Ovary (tissue), 3 donors: ENCODE data around the gene TMC6.

ENCODE experiments used
- CTCF ChIP-seq, 3 donors: fragments of 450-650 bp in 2 of 3; fragments of 200-600 bp in 1 of 3; IDR thresholded peaks; one replicate each; pipeline versions ENCODE4 v1.5.1 to v1.8.0; 2016 to 2022; ENCODE audit warnings: antibody characterized with exemption in 3 of 3, mild to moderate bottlenecking in 1 of 3
- EP300 ChIP-seq: sonication (generic); formaldehyde crosslinking; IDR thresholded peaks from one replicate; pipeline ENCODE4 v1.6.1; 2017; ENCODE audit warnings: antibody characterized with exemption
- POLR2A ChIP-seq: fragments of 450-650 bp; IDR thresholded peaks from one replicate; pipeline ENCODE4 v1.6.1; 2017; ENCODE audit warnings: antibody characterized with exemption, mild to moderate bottlenecking, moderate library complexity
- donor health status: DM: no; HTN: no; CAD: no.

GRCh38 chr17:78096093-78096492 is 32.5 kb downstream of the TMC6 start:
- TF ChIP-seq CTCF (IDR thresholded peaks at IDR 0.05): no peak
- TF ChIP-seq POLR2A: no peak
- TF ChIP-seq EP300: no peak
